K562 (cell line): Measurements from ENCODE around the gene LRP10. TPM values are rescaled to one million over a fixed set of nuclear protein-coding genes. Genes with fewer than 3 reads are reported as not detected.

ENCODE experiments used
- BDP1 ChIP-seq: IDR thresholded peaks from 3 replicates; pipeline ENCODE4 v1.6.1; 2011; ENCODE audit not compliant: insufficient read length, insufficient read depth
- BMI1 ChIP-seq: fragments of 150-350 bp; IDR thresholded peaks from 2 replicates; pipeline ENCODE4 v1.6.1; 2014; ENCODE audit warnings: low read length
- FOXA3 ChIP-seq, 2 experiments: fragments of 450-650 bp in 1 of 2; sonication (generic) in 1 of 2; formaldehyde crosslinking; IDR thresholded peaks in 1 of 2; conservative IDR thresholded peaks in 1 of 2; 2 replicates each; pipeline versions ENCODE4 v1.4.0 to v1.8.0; 2020 to 2022; ENCODE audit warnings: mild to moderate bottlenecking in 2 of 2, missing genetic modification reagents in 1 of 2
- ILF3 ChIP-seq: fragments of 450-650 bp; IDR thresholded peaks from 2 replicates; pipeline ENCODE4 v1.6.1; 2018; ENCODE audit warnings: antibody characterized with exemption, mild to moderate bottlenecking, moderate library complexity, borderline replicate concordance
- NONO ChIP-seq, 2 experiments: fragments of 200-400 bp in 1 of 2; fragments of 450-650 bp in 1 of 2; formaldehyde crosslinking in 1 of 2; IDR thresholded peaks; 2 replicates each; pipeline ENCODE4 v1.6.1; 2017; ENCODE audit warnings: low read depth in 2 of 2, mild to moderate bottlenecking in 2 of 2, moderate library complexity in 2 of 2, low read length in 1 of 2
- SNRNP70 ChIP-seq: fragments of 200-400 bp; formaldehyde crosslinking; optimal IDR thresholded peaks from 2 replicates; pipeline ENCODE3; 2017; ENCODE audit warnings: low read depth, low read length
- SOX6 ChIP-seq: fragments of 450-650 bp; IDR thresholded peaks from 2 replicates; pipeline ENCODE4 v1.6.1; 2014; ENCODE audit warnings: mild to moderate bottlenecking
- YY1 ChIP-seq, 3 experiments: IDR thresholded peaks; 2 replicates each; pipeline ENCODE4 v1.6.1; 2011; ENCODE audit warnings: low read length in 2 of 3, mild to moderate bottlenecking in 2 of 3, moderate library complexity in 2 of 3, borderline replicate concordance in 1 of 3, control low read depth in 1 of 3, low read depth in 1 of 3; ENCODE audit not compliant: insufficient read depth in 3 of 3, insufficient replicate concordance in 2 of 3, control insufficient read depth in 1 of 3, insufficient read length in 1 of 3; ENCODE audit errors: extremely low read depth in 1 of 3
- ZNF282 ChIP-seq: sonication (generic); formaldehyde crosslinking; IDR thresholded peaks from 2 replicates; pipeline ENCODE4 v1.8.1; 2023; ENCODE audit warnings: missing genetic modification reagents
- ZNF764 ChIP-seq: fragments of 250-450 bp; sonication (Bioruptor Pico); IDR thresholded peaks from 2 replicates; pipeline ENCODE4 v1.4.0; 2020; ENCODE audit warnings: low read depth, mild to moderate bottlenecking, moderate library complexity
- polyA plus RNA-seq, 8 experiments: library from polyadenylated mRNA; depleted of rRNA in 4 of 8; stranded (reverse) in 5 of 8; unstranded in 3 of 8; fragments of >200 nt; fragmentation: Nextera tagmentation in 2 of 8; fragmentation: Illumina TruSeq in 1 of 8; extraction: Ambion mirVana in 2 of 8; extraction: Trizol in 1 of 8; gene quantifications; 2 replicates each; pipeline versions ENCODE4 v1.2.1 to v1.2.3, GENCODE V29; 2011 to 2014; ENCODE audit warnings: inconsistent platforms in 1 of 8, missing spikeins in 1 of 8
- total RNA-seq, 7 experiments: library from RNA; depleted of rRNA in 6 of 7; stranded (reverse); fragments of >200 nt in 6 of 7; fragmentation: Illumina TruSeq in 2 of 7; extraction: Trizol in 2 of 7; gene quantifications; 2 replicates each; pipeline versions ENCODE4 v1.2.1 to v1.2.3, GENCODE V29; 2011 to 2021; ENCODE audit warnings: low replicate concordance in 1 of 7
- TF ChIP-seq, protein P1 (sequence below): sonication (generic); formaldehyde crosslinking; IDR thresholded peaks from 2 replicates; pipeline ENCODE4 v1.8.1; 2023; ENCODE audit warnings: mild to moderate bottlenecking, missing genetic modification reagents
- TF ChIP-seq, protein P2 (sequence below), 3 experiments: IDR thresholded peaks in 2 of 3; conservative IDR thresholded peaks in 1 of 3; 2 replicates each; pipeline ENCODE4 v1.5.1; 2011 to 2012; ENCODE audit warnings: low read length in 3 of 3, mild to moderate bottlenecking in 3 of 3, control low read depth in 2 of 3, improper control_type of control experiment in 1 of 3, inconsistent platforms in 1 of 3, low read depth in 1 of 3, mixed read lengths in 1 of 3, moderate library complexity in 1 of 3; ENCODE audit not compliant: insufficient read depth in 2 of 3
- TF ChIP-seq, protein P3 (sequence below): fragments of 450-650 bp; formaldehyde crosslinking; IDR thresholded peaks from 2 replicates; pipeline ENCODE4 v1.4.0; 2020; ENCODE audit warnings: mild to moderate bottlenecking, moderate library complexity
- TF ChIP-seq, protein P4 (sequence below): fragments of 250-450 bp; sonication (Bioruptor Pico); IDR thresholded peaks from 2 replicates; pipeline ENCODE4 v1.9.0; 2021; ENCODE audit warnings: mild to moderate bottlenecking
- TF ChIP-seq, protein P5 (sequence below): fragments of 250-450 bp; sonication (Bioruptor Pico); IDR thresholded peaks from 2 replicates; pipeline ENCODE4 v1.6.1; 2021; ENCODE audit warnings: mild to moderate bottlenecking
- TF ChIP-seq, protein P6 (sequence below): sonication (generic); formaldehyde crosslinking; IDR thresholded peaks from 2 replicates; pipeline ENCODE4 v1.8.0; 2022; ENCODE audit warnings: mild to moderate bottlenecking, missing genetic modification reagents

Gene LRP10
- total and polyA plus RNA-seq, 9 of the 15 experiments (the other 6 are each of a cell fraction or from before 2014, with no cell fraction given): 1.3 to 45.5 (median 10.9) TPM

DNA sequence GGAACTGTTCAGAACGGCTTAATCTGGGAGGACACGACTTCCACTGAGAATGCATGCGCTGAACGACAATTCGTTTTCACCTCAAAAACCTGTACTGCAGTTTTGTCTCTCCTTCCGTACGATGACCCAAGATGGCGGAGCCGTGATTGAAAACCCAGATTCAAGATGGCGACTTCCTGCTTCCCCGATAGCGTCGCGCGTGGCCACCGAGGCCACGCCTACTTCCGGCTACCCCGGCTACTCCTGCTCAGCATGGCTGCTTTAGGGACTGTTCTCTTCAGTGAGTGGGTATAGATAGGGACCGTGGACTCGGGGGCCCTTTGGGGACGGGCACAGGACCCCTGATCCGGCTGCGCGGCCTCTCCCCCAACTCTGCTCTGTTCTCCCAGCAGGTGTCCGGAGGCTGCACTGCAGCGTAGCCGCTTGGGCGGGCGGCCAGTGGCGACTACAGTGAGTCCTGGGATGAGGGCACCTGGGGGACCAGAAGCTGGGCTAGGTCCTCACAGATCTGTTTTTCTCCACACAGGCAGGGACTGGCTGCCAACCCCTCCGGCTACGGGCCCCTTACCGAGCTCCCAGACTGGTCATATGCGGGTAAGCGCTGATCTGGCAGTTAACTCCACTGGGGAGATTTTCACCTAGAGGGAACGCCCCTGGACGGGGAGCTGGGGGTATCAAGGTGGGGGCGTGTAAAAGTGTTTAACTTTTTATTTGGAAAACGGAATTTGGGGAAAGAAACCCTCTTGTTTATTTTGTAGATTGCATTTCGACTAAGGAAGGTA, 41.7 kb upstream of the LRP10 start, which contains the start of gene MRPL52 (continued):
- TF ChIP-seq ZNF764 (CRISPR knock-in tag) (no peak), SOX6 (no peak), YY1 (IDR thresholded peaks at IDR 0.05; ENCODE audit: borderline replicate concordance in 1 of 3, control insufficient read depth in 1 of 3, extremely low read depth in 1 of 3, insufficient read depth in 3 of 3, insufficient read length in 1 of 3, insufficient replicate concordance in 2 of 3, low read depth in 1 of 3, low read length in 2 of 3) (peak; percentile 95 to 100 (median 98)), BMI1 (no peak), SNRNP70 (no peak), BDP1 (no peak), NONO (IDR thresholded peaks at IDR 0.05; ENCODE audit: low read depth in 2 of 2, low read length in 1 of 2) (no peak; a peak in 1 of 4 replicates), ILF3 (no peak), ZNF282 (CRISPR knock-in tag) (no peak), FOXA3 (CRISPR knock-in tag; conservative IDR thresholded peaks at IDR 0.05 in 1 of 2, IDR thresholded peaks at IDR 0.05 in 1 of 2) (0 out of 4 replicates have a peak, but pooled peaks of 1 of the 2 experiments have one; percentile 30)
- TF ChIP-seq, protein P1, sequence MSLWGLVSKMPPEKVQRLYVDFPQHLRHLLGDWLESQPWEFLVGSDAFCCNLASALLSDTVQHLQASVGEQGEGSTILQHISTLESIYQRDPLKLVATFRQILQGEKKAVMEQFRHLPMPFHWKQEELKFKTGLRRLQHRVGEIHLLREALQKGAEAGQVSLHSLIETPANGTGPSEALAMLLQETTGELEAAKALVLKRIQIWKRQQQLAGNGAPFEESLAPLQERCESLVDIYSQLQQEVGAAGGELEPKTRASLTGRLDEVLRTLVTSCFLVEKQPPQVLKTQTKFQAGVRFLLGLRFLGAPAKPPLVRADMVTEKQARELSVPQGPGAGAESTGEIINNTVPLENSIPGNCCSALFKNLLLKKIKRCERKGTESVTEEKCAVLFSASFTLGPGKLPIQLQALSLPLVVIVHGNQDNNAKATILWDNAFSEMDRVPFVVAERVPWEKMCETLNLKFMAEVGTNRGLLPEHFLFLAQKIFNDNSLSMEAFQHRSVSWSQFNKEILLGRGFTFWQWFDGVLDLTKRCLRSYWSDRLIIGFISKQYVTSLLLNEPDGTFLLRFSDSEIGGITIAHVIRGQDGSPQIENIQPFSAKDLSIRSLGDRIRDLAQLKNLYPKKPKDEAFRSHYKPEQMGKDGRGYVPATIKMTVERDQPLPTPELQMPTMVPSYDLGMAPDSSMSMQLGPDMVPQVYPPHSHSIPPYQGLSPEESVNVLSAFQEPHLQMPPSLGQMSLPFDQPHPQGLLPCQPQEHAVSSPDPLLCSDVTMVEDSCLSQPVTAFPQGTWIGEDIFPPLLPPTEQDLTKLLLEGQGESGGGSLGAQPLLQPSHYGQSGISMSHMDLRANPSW (CRISPR knock-in tag): no peak
- TF ChIP-seq, protein P2, sequence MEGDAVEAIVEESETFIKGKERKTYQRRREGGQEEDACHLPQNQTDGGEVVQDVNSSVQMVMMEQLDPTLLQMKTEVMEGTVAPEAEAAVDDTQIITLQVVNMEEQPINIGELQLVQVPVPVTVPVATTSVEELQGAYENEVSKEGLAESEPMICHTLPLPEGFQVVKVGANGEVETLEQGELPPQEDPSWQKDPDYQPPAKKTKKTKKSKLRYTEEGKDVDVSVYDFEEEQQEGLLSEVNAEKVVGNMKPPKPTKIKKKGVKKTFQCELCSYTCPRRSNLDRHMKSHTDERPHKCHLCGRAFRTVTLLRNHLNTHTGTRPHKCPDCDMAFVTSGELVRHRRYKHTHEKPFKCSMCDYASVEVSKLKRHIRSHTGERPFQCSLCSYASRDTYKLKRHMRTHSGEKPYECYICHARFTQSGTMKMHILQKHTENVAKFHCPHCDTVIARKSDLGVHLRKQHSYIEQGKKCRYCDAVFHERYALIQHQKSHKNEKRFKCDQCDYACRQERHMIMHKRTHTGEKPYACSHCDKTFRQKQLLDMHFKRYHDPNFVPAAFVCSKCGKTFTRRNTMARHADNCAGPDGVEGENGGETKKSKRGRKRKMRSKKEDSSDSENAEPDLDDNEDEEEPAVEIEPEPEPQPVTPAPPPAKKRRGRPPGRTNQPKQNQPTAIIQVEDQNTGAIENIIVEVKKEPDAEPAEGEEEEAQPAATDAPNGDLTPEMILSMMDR (IDR thresholded peaks at IDR 0.05 in 2 of 3, conservative IDR thresholded peaks at IDR 0.05 in 1 of 3; ENCODE audit: insufficient read depth in 2 of 3, low read depth in 1 of 3, low read length in 3 of 3): peak in 1 of 3 experiments; percentile 2; a peak in 2 of 6 replicates
- TF ChIP-seq, protein P3, sequence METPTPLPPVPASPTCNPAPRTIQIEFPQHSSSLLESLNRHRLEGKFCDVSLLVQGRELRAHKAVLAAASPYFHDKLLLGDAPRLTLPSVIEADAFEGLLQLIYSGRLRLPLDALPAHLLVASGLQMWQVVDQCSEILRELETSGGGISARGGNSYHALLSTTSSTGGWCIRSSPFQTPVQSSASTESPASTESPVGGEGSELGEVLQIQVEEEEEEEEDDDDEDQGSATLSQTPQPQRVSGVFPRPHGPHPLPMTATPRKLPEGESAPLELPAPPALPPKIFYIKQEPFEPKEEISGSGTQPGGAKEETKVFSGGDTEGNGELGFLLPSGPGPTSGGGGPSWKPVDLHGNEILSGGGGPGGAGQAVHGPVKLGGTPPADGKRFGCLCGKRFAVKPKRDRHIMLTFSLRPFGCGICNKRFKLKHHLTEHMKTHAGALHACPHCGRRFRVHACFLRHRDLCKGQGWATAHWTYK (CRISPR knock-in tag): no peak
- TF ChIP-seq, protein P4, sequence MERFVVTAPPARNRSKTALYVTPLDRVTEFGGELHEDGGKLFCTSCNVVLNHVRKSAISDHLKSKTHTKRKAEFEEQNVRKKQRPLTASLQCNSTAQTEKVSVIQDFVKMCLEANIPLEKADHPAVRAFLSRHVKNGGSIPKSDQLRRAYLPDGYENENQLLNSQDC (CRISPR knock-in tag): no peak
- TF ChIP-seq, protein P5, sequence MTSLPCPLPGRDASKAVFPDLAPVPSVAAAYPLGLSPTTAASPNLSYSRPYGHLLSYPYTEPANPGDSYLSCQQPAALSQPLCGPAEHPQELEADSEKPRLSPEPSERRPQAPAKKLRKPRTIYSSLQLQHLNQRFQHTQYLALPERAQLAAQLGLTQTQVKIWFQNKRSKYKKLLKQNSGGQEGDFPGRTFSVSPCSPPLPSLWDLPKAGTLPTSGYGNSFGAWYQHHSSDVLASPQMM (CRISPR knock-in tag): no peak
- TF ChIP-seq, protein P6, sequence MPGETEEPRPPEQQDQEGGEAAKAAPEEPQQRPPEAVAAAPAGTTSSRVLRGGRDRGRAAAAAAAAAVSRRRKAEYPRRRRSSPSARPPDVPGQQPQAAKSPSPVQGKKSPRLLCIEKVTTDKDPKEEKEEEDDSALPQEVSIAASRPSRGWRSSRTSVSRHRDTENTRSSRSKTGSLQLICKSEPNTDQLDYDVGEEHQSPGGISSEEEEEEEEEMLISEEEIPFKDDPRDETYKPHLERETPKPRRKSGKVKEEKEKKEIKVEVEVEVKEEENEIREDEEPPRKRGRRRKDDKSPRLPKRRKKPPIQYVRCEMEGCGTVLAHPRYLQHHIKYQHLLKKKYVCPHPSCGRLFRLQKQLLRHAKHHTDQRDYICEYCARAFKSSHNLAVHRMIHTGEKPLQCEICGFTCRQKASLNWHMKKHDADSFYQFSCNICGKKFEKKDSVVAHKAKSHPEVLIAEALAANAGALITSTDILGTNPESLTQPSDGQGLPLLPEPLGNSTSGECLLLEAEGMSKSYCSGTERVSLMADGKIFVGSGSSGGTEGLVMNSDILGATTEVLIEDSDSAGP (CRISPR knock-in tag): no peak
